ENCODE measurements around the gene RALA. TPM values are rescaled to one million over a fixed set of nuclear protein-coding genes. Genes with fewer than 3 reads are reported as not detected.
"Not testable (repeated sequence)": the region's sequence is repeated elsewhere in the genome, so short reads cannot be mapped to it uniquely, and the experiment has no call there.

Gene RALA
- total RNA-seq, 1 donor from 2014 or later = 38.8 TPM

DNA sequence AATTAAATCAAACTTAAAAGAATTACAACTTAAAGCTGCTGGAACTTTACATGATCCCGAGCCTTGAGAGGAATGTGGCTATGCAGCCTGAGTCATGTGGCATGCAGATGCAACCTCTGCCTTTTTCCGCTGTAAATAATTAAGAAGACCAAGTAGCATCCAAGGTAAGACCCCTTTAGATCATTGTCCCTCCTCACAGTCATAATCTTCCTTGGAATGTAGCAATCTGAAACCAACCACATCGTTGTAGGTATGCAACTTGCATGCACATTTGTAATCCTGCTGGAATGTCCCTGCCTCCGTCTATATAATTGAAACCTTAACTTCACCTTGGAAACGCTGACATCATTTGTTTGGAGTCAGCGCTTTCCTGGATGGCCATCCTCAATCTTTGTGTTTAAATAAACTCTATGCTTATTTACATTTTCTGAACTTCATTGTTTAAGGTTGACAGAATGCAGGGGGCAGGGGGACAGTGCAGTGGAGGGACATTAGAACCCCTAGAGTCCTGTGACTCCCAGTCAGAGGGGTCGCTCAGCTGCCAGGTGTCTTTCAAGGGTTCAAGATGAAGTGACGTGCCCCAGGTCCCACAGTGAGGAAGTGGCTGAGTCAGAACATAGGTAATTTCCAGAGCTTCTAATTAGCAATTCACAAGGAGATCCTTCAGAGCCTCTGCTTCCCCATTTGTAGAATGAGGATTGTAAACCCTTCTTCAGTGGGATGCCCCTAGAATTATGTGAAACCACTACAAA is 110.7 kb downstream of the RALA start:
- intact Hi-C loops (cut with micrococcal nuclease) = loop anchor here (1.0 to 2.0 kb wide), 7 partner anchors 8 to 400 kb away; partner anchors contain the start of genes MPLKIP, RALA and YAE1
- Mint-ChIP-seq H3K4me1 (ENCODE audit: low read depth) (peaks cover 46% of the 10 kb centered on the region), H3K9me3 (no peaks in the 10 kb centered on the region), H3K27ac (peak overlapping the region; percentile 95), H3K27me3 (ENCODE audit: insufficient read depth) (peaks cover 6% of the 10 kb centered on the region), H3K36me3 (ENCODE audit: low read depth) (peaks cover 10% of the 10 kb centered on the region), H3K4me3 (peak overlapping the region; percentile 86)
- no peak for DNase-seq (ENCODE audit: low spot score)

- H3K9me3 Mint-ChIP-seq = no peaks in the 10 kb centered on the region
- H3K27me3 Mint-ChIP-seq (ENCODE audit: insufficient read depth) = peaks cover 6% of the 10 kb centered on the region
- DNase-seq (ENCODE audit: low spot score) = no peak
- intact Hi-C loops (cut with micrococcal nuclease) = no loop called here
- H3K4me3 Mint-ChIP-seq = peak overlapping the region; percentile 74
- H3K27ac Mint-ChIP-seq = peak overlapping the region; percentile 77
- H3K36me3 Mint-ChIP-seq (ENCODE audit: low read depth) = peaks cover 10% of the 10 kb centered on the region
- H3K4me1 Mint-ChIP-seq (ENCODE audit: low read depth) = peaks cover 46% of the 10 kb centered on the region
Measured at GRCh38 chr7:39734633-39735004, 111.2 kb downstream of the RALA start.

DNA sequence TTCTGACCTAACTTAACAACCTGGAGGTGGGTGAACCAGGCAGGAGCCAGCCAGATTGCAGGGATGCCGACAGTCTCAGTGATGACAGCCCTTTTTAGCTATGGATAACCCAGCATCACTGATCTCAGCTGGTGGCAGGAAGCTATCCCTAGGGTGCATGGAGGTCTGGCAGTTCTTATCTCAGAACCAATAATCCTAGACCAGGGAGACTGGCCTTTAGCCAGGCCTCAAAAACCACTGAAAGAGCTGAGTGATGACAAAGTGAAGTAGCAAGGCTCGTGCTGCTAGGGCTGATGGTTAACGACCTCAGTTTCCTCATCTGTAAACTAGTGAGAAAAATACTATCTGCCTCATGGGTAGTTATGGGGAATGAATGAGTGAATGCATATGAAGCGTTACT is 112.5 kb downstream of the RALA start:
- Mint-ChIP-seq H3K27ac (no peak overlapping the region), H3K4me3 (peak overlapping the region; percentile 41), H3K9me3 (no peaks in the 10 kb centered on the region), H3K27me3 (ENCODE audit: insufficient read depth) (peaks cover 6% of the 10 kb centered on the region), H3K36me3 (ENCODE audit: low read depth) (peaks cover 8% of the 10 kb centered on the region), H3K4me1 (ENCODE audit: low read depth) (peaks cover 46% of the 10 kb centered on the region)
- DNase-seq (ENCODE audit: low spot score) = no peak
- intact Hi-C loops (cut with micrococcal nuclease) = no loop called here

GRCh38 chr7:39741942-39742623 is 118.7 kb downstream of the RALA start:
- Mint-ChIP-seq H3K27ac (no peak overlapping the region), H3K9me3 (no peaks in the 10 kb centered on the region)

DNA sequence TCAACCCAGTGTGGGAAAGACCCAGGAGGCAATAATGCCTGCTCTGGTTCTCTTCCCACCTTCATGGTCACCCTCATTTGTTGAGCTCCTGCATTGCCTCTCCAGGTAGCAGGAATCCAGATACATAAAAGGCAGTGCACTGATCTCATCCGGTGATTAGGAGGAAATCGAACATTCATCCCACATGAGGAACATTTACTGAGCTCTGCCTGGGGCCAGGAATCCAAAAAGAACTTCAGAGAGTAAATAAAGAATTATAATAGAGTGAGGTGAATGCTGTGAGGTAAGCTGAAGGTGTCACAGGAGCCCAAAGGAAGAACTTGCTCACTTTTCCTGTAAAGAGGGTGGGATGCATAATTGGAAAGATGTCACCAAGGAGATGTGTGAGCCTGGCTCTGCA is 121.2 kb downstream of the RALA start:
- H3K27me3 Mint-ChIP-seq (ENCODE audit: insufficient read depth) = no peaks in the 10 kb centered on the region
- H3K4me3 Mint-ChIP-seq = no peak overlapping the region
- no peak for DNase-seq (ENCODE audit: low spot score)
- H3K27ac Mint-ChIP-seq = no peak overlapping the region
- H3K9me3 Mint-ChIP-seq = no peaks in the 10 kb centered on the region
- intact Hi-C loops (cut with micrococcal nuclease) = loop anchor here (5.0 kb wide), 1 partner anchor 308 kb away; no protein-coding TSS in a partner anchor
- no peaks in the 10 kb centered on the region for H3K36me3 Mint-ChIP-seq (ENCODE audit: low read depth)
- H3K4me1 Mint-ChIP-seq (ENCODE audit: low read depth) = peaks cover 20% of the 10 kb centered on the region

More at GRCh38 chr7:39741942-39742623, 118.7 kb downstream of the RALA start:
- H3K36me3 Mint-ChIP-seq (ENCODE audit: low read depth) = peaks cover 4% of the 10 kb centered on the region
- intact Hi-C loops (cut with micrococcal nuclease) = loop anchor here (1.0 kb wide), 2 partner anchors 9 to 162 kb away; no protein-coding TSS in a partner anchor
- no peak overlapping the region for H3K4me3 Mint-ChIP-seq
- H3K27me3 Mint-ChIP-seq (ENCODE audit: insufficient read depth) = no peaks in the 10 kb centered on the region
- peaks cover 18% of the 10 kb centered on the region for H3K4me1 Mint-ChIP-seq (ENCODE audit: low read depth)
- peak; percentile 45 for DNase-seq (ENCODE audit: low spot score)

GRCh38 chr7:39745320-39745719 is 121.9 kb downstream of the RALA start:
- H3K4me3 Mint-ChIP-seq = no peak overlapping the region

DNA sequence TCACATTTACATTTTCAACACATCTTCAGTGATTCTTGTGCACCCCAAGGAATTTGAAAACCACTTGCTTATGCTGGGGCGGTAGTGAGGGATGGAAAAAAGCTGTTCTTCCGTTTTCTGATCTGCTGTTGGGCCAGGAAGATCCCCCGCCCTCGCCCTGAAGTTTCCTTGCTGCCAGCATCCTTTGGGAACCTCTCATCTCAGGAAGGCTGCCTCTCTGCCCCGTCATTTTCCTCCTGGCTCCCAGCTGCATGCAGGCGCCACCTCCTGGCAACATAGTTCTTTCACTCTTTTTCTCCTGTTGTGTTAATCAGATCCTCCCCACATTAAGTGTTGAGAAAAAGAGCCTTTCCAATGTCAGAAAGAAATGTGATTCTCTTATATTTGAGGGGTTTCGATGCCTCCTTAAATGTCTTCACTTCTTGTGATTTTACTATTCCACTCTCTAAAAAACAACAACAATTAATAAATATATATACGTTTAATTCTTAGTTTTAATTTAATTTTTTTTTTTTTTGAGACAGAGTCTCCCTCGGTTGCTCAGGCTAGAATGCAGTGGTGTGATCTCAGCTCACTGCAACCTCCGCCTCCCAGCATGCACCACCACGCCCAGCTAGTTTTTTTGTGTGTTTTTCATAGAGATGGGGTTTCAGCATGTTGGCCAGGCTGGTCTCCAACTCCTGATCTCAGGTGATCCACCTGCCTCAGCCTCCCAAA is 122.9 kb downstream of the RALA start:
- Mint-ChIP-seq H3K27me3 (ENCODE audit: insufficient read depth) (no peaks in the 10 kb centered on the region), H3K27ac (peak overlapping the region; percentile 69), H3K4me1 (ENCODE audit: low read depth) (peaks cover 20% of the 10 kb centered on the region), H3K36me3 (ENCODE audit: low read depth) (no peaks in the 10 kb centered on the region), H3K4me3 (no peak overlapping the region), H3K9me3 (no peaks in the 10 kb centered on the region)
- intact Hi-C loops (cut with micrococcal nuclease) = loop anchor here (1.0 to 5.0 kb wide), 3 partner anchors 13 to 306 kb away; no protein-coding TSS in a partner anchor
- DNase-seq (ENCODE audit: low spot score) = peak; percentile 26

More at GRCh38 chr7:39745320-39745719, 121.9 kb downstream of the RALA start:
- Mint-ChIP-seq H3K9me3 (no peaks in the 10 kb centered on the region), H3K36me3 (ENCODE audit: low read depth) (no peaks in the 10 kb centered on the region), H3K27ac (no peak overlapping the region), H3K27me3 (ENCODE audit: insufficient read depth) (no peaks in the 10 kb centered on the region), H3K4me1 (ENCODE audit: low read depth) (peaks cover 20% of the 10 kb centered on the region)
- DNase-seq (ENCODE audit: low spot score) = no peak
- intact Hi-C loops (cut with micrococcal nuclease) = loop anchor here (5.0 kb wide), 1 partner anchor 307 kb away; no protein-coding TSS in a partner anchor

DNA sequence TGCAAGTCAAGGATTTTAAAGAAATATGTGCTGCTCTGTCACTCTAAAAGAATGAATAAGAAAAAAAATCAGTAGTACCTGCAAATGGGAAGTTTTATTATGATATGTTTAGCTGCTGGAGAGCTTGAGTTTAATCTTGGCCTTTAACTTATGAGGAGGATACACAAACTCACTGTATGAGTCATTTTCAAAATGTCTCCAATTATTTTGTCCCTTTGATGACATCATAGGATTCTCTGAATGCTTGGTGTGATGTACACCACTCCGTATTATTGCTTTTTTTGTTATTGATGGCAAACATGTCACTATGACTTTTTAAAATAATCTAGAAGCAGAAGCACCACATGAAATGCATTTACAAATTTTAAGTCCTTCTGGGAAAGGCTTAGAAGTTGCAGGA is 125.8 kb downstream of the RALA start:
- DNase-seq (ENCODE audit: low spot score) = no peak
- Mint-ChIP-seq H3K27ac (no peak overlapping the region), H3K36me3 (ENCODE audit: low read depth) (peaks cover 3% of the 10 kb centered on the region), H3K27me3 (ENCODE audit: insufficient read depth) (no peaks in the 10 kb centered on the region), H3K9me3 (peaks cover 5% of the 10 kb centered on the region), H3K4me3 (no peak overlapping the region), H3K4me1 (ENCODE audit: low read depth) (peaks cover 13% of the 10 kb centered on the region)
- intact Hi-C loops (cut with micrococcal nuclease) = loop anchor here (5.0 kb wide), 1 partner anchor 303 kb away; no protein-coding TSS in a partner anchor

- intact Hi-C loops (cut with micrococcal nuclease) = loop anchor here (5.0 kb wide), 1 partner anchor 303 kb away; no protein-coding TSS in a partner anchor
- H3K4me1 Mint-ChIP-seq (ENCODE audit: low read depth) = peaks cover 17% of the 10 kb centered on the region
- no peak overlapping the region for H3K27ac Mint-ChIP-seq
- H3K27me3 Mint-ChIP-seq (ENCODE audit: insufficient read depth) = no peaks in the 10 kb centered on the region
- no peak for DNase-seq (ENCODE audit: low spot score)
- H3K36me3 Mint-ChIP-seq (ENCODE audit: low read depth) = peaks cover 7% of the 10 kb centered on the region
- H3K4me3 Mint-ChIP-seq = no peak overlapping the region
- H3K9me3 Mint-ChIP-seq = peaks cover 5% of the 10 kb centered on the region
Measured at GRCh38 chr7:39749717-39750116, 126.3 kb downstream of the RALA start.

DNA sequence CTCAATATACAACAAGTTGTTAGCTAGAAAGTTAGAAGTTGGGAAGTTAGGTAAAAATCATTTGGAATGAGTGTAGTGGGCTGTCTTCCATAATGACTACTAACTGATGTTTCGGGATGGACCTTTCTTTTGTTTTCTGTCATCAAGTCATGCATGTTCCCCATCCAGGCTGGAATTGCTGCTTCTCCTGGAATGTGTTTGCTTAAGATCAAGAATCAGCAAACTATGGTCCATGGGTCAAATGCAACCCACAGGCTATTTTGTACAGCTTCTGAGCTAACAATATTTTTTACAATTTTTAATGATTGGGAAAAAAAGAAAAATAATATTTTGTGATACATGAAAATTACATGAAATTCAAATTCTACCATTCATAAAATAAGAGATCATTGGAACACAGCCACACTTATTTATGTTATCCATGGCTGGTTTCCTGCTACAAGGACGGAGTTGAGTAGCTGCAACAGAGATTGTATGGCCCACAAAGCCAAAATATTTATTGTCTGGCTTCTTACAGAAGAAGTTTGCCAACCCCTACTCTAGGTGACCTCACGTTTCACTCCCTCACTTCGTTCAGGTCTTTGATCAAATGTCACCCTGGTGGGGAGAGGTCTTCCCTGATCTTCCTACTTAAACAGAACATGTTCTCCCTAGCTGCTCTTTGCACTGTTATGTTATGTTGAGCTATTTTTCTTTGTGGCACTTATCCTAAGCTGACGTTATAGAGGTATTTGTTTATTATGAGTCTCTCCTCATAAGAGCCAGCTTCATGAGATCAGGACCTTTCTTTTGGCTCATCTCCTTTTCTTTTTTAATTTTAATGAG is 127.1 kb downstream of the RALA start:
- Mint-ChIP-seq H3K36me3 (ENCODE audit: low read depth) (peaks cover 8% of the 10 kb centered on the region), H3K27ac (no peak overlapping the region), H3K4me1 (ENCODE audit: low read depth) (peaks cover 25% of the 10 kb centered on the region), H3K4me3 (no peak overlapping the region), H3K27me3 (ENCODE audit: insufficient read depth) (no peaks in the 10 kb centered on the region), H3K9me3 (peaks cover 5% of the 10 kb centered on the region)
- DNase-seq (ENCODE audit: low spot score) = no peak
- intact Hi-C loops (cut with micrococcal nuclease) = no loop called here

- H3K27ac Mint-ChIP-seq; H3K9me3 Mint-ChIP-seq; H3K4me3 Mint-ChIP-seq; H3K36me3 Mint-ChIP-seq (ENCODE audit: low read depth); H3K27me3 Mint-ChIP-seq (ENCODE audit: insufficient read depth); DNase-seq (ENCODE audit: low spot score); intact Hi-C loops (cut with micrococcal nuclease): not testable (repeated sequence)
- peaks cover 18% of the 10 kb centered on the region for H3K4me1 Mint-ChIP-seq (ENCODE audit: low read depth)
Measured at GRCh38 chr7:39753237-39753636, 129.9 kb downstream of the RALA start.

- H3K9me3 Mint-ChIP-seq = peaks cover 5% of the 10 kb centered on the region
- no peak for DNase-seq (ENCODE audit: low spot score)
- no peaks in the 10 kb centered on the region for H3K27me3 Mint-ChIP-seq (ENCODE audit: insufficient read depth)
- no peak overlapping the region for H3K27ac Mint-ChIP-seq
- H3K4me3 Mint-ChIP-seq = no peak overlapping the region
- intact Hi-C loops (cut with micrococcal nuclease) = no loop called here
- H3K36me3 Mint-ChIP-seq (ENCODE audit: low read depth) = peaks cover 10% of the 10 kb centered on the region
- peaks cover 17% of the 10 kb centered on the region for H3K4me1 Mint-ChIP-seq (ENCODE audit: low read depth)
Measured at GRCh38 chr7:39753823-39754325, 130.5 kb downstream of the RALA start.
